ENCODE results near the gene B4GAT1. TPM values are rescaled to one million over a fixed set of nuclear protein-coding genes. Genes with fewer than 3 reads are reported as not detected.
"Not testable (repeated sequence)": the region's sequence is repeated elsewhere in the genome, so short reads cannot be mapped to it uniquely, and the experiment has no call there.

B4GAT1 gene
- polyA plus RNA-seq, 12 donors = 16.0 to 25.2 (median 20.3) TPM; not detected in 1

GRCh38 chr11:66311965-66312548 is 35.4 kb downstream of the B4GAT1 start:
- peak; percentile 92 for DNase-seq

GRCh38 chr11:66311470-66311964 is 35.9 kb downstream of the B4GAT1 start:
- DNase-seq = no peak

GRCh38 chr11:66310803-66311440 is 36.5 kb downstream of the B4GAT1 start:
- not testable (repeated sequence) for DNase-seq

- no peak for DNase-seq
Measured at GRCh38 chr11:66310324-66310723, 37.1 kb downstream of the B4GAT1 start.

GRCh38 chr11:66309475-66309874 is 38.0 kb downstream of the B4GAT1 start:
- no peak for DNase-seq

- no peak for DNase-seq
Measured at GRCh38 chr11:66302656-66303055, 44.8 kb downstream of the B4GAT1 start.

GRCh38 chr11:66299186-66299585 is 48.2 kb downstream of the B4GAT1 start:
- DNase-seq = no peak

GRCh38 chr11:66297610-66298009 is 49.8 kb downstream of the B4GAT1 start:
- DNase-seq = no peak

Other genes starting within 250 kb of the B4GAT1 start
- gene KLC2, start 89.9 kb downstream of the B4GAT1 start, polyA plus RNA-seq (ENCODE audit: insufficient read length in 12 of 12) = 10 to 100 TPM in 10 of 12 donors, 1 to 10 TPM in 1, not detected in 1; 8.3 to 21.6 (median 14.8) TPM
- gene RAB1B, start 79.0 kb downstream of the B4GAT1 start, polyA plus RNA-seq (ENCODE audit: insufficient read length in 12 of 12) = 100 to 1,000 TPM in 2 of 12 donors, 10 to 100 TPM in 9, not detected in 1; 74.0 to 118 (median 89.9) TPM
- gene CNIH2, start 69.5 kb downstream of the B4GAT1 start, polyA plus RNA-seq (ENCODE audit: insufficient read length in 12 of 12) = 1 to 10 TPM in 11 of 12 donors, not detected in 1; 1.6 to 9.4 (median 4.7) TPM
- 100 to 1,000 TPM in 1 of 12 donors, 10 to 100 TPM in 10, not detected in 1; 30.1 to 132 (median 40.9) TPM for gene YIF1A, start 58.5 kb downstream of the B4GAT1 start, polyA plus RNA-seq (ENCODE audit: insufficient read length in 12 of 12)
- gene TMEM151A, start 55.7 kb downstream of the B4GAT1 start, polyA plus RNA-seq (ENCODE audit: insufficient read length in 12 of 12) = under 1 TPM in 1 of 12 donors, not detected in 11; 0.08 TPM
- 100 to 1,000 TPM in 4 of 12 donors, 10 to 100 TPM in 7, not detected in 1; 58.8 to 208 (median 73.9) TPM for gene CD248, start 30.6 kb downstream of the B4GAT1 start, polyA plus RNA-seq (ENCODE audit: insufficient read length in 12 of 12)
- 10 to 100 TPM in 1 of 12 donors, 1 to 10 TPM in 9, not detected in 2; 4.1 to 11.7 (median 5.9) TPM for gene RIN1, start 11.2 kb downstream of the B4GAT1 start, polyA plus RNA-seq (ENCODE audit: insufficient read length in 12 of 12)
- gene BRMS1, start 2.5 kb downstream of the B4GAT1 start, polyA plus RNA-seq (ENCODE audit: insufficient read length in 12 of 12) = 10 to 100 TPM in 11 of 12 donors, not detected in 1; 14.7 to 28.4 (median 19.2) TPM
- 10 to 100 TPM in 11 of 12 donors, not detected in 1; 13.7 to 38.4 (median 25.3) TPM for gene SLC29A2, start 24.1 kb upstream of the B4GAT1 start, polyA plus RNA-seq (ENCODE audit: insufficient read length in 12 of 12)
- gene NPAS4, start 73.4 kb upstream of the B4GAT1 start, polyA plus RNA-seq (ENCODE audit: insufficient read length in 12 of 12) = under 1 TPM in 8 of 12 donors, not detected in 4; 0.07 to 0.58 (median 0.22) TPM
- gene MRPL11, start 91.2 kb upstream of the B4GAT1 start, polyA plus RNA-seq (ENCODE audit: insufficient read length in 12 of 12) = 10 to 100 TPM in 11 of 12 donors, not detected in 1; 42.2 to 62.4 (median 46.3) TPM
- 1 to 10 TPM in 11 of 12 donors, not detected in 1; 4.2 to 10.0 (median 5.2) TPM for gene PELI3, start 119.3 kb upstream of the B4GAT1 start, polyA plus RNA-seq (ENCODE audit: insufficient read length in 12 of 12)
- gene DPP3, start 132.8 kb upstream of the B4GAT1 start, polyA plus RNA-seq (ENCODE audit: insufficient read length in 12 of 12) = 10 to 100 TPM in 11 of 12 donors, not detected in 1; 15.5 to 45.8 (median 21.7) TPM
- 10 to 100 TPM in 11 of 12 donors, not detected in 1; 15.8 to 34.2 (median 20.8) TPM for gene BBS1, start 163.0 kb upstream of the B4GAT1 start, polyA plus RNA-seq (ENCODE audit: insufficient read length in 12 of 12)
- 1 to 10 TPM in 11 of 12 donors, not detected in 1; 2.9 to 8.1 (median 4.9) TPM for gene ZDHHC24, start 198.4 kb upstream of the B4GAT1 start, polyA plus RNA-seq (ENCODE audit: insufficient read length in 12 of 12)
- gene ACTN3, start 199.3 kb upstream of the B4GAT1 start, polyA plus RNA-seq (ENCODE audit: insufficient read length in 12 of 12) = 100 to 1,000 TPM in 5 of 12 donors, 10 to 100 TPM in 6, not detected in 1; 26.5 to 263 (median 61.4) TPM
- gene CTSF, start 221.0 kb upstream of the B4GAT1 start, polyA plus RNA-seq (ENCODE audit: insufficient read length in 12 of 12) = 10 to 100 TPM in 11 of 12 donors, not detected in 1; 23.6 to 41.0 (median 29.6) TPM
- gene CCDC87, start 245.4 kb upstream of the B4GAT1 start, polyA plus RNA-seq (ENCODE audit: insufficient read length in 12 of 12) = under 1 TPM in 9 of 12 donors, not detected in 3; 0.08 to 0.27 (median 0.12) TPM
- 10 to 100 TPM in 11 of 12 donors, not detected in 1; 23.2 to 49.3 (median 29.5) TPM for gene CCS, start 245.6 kb upstream of the B4GAT1 start, polyA plus RNA-seq (ENCODE audit: insufficient read length in 12 of 12)

All from muscle of arm (tissue), 12 donors.